Nephron progenitor cell (in vitro differentiated cells): ENCODE data around the gene RECQL.

Experiments used
- DNase-seq: peaks from one replicate; pipeline ENCODE4 v3.0.0; 2021
- H3K27ac Mint-ChIP-seq: 2 replicates; pipeline ENCODE4 v1.8.0; 2021; ENCODE audit warnings: mild to moderate bottlenecking, moderate library complexity, mixed read lengths
- H3K27me3 Mint-ChIP-seq: 2 replicates; pipeline ENCODE4 v1.8.0; 2021; ENCODE audit warnings: mild to moderate bottlenecking, low read depth, mixed read lengths; ENCODE audit not compliant: poor library complexity
- H3K36me3 Mint-ChIP-seq: 2 replicates; pipeline ENCODE4 v1.8.0; 2021; ENCODE audit warnings: low read depth, mixed read lengths
- H3K4me1 Mint-ChIP-seq: 2 replicates; pipeline ENCODE4 v1.8.0; 2021; ENCODE audit warnings: mixed read lengths
- H3K4me3 Mint-ChIP-seq: 2 replicates; pipeline ENCODE4 v1.8.0; 2021; ENCODE audit warnings: mild to moderate bottlenecking, moderate library complexity, mixed read lengths
- H3K9me3 Mint-ChIP-seq: 2 replicates; pipeline ENCODE4 v1.8.0; 2021; ENCODE audit warnings: mild to moderate bottlenecking, moderate library complexity, mixed read lengths
- TF ChIP-seq, protein P1 (sequence below): fragments of 200-600 bp; sonication (generic); IDR thresholded peaks from 2 replicates; pipeline ENCODE4 v1.5.0; 2021; ENCODE audit warnings: antibody characterized with exemption

RECQL gene

DNA sequence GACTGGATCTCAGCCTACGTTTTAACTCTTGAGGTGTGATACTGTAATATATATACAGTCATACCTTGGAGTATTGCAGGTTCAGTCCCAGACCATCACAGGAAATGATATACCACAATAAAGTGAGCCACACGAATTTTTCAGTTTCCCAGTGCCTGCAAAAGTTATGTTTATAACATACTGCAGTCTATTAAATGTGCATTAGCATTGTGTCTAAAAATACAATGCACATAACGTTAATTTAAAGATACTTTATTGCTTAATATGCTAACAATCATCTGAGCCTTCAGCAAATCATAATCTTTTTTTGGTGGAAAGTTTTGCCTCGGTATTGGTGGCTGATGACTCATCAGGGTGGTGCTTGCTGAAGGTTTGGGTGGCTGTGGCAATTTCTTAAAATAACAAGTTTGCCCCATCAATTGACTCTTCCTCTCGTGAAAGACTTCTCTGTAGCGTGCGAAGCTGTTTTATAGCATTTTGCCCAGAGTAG lies 45.1 kb downstream of the RECQL start:
- H3K9me3 Mint-ChIP-seq = no peaks in the 10 kb centered on the region
- TF ChIP-seq, protein P1, sequence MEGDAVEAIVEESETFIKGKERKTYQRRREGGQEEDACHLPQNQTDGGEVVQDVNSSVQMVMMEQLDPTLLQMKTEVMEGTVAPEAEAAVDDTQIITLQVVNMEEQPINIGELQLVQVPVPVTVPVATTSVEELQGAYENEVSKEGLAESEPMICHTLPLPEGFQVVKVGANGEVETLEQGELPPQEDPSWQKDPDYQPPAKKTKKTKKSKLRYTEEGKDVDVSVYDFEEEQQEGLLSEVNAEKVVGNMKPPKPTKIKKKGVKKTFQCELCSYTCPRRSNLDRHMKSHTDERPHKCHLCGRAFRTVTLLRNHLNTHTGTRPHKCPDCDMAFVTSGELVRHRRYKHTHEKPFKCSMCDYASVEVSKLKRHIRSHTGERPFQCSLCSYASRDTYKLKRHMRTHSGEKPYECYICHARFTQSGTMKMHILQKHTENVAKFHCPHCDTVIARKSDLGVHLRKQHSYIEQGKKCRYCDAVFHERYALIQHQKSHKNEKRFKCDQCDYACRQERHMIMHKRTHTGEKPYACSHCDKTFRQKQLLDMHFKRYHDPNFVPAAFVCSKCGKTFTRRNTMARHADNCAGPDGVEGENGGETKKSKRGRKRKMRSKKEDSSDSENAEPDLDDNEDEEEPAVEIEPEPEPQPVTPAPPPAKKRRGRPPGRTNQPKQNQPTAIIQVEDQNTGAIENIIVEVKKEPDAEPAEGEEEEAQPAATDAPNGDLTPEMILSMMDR = no peak

DNA sequence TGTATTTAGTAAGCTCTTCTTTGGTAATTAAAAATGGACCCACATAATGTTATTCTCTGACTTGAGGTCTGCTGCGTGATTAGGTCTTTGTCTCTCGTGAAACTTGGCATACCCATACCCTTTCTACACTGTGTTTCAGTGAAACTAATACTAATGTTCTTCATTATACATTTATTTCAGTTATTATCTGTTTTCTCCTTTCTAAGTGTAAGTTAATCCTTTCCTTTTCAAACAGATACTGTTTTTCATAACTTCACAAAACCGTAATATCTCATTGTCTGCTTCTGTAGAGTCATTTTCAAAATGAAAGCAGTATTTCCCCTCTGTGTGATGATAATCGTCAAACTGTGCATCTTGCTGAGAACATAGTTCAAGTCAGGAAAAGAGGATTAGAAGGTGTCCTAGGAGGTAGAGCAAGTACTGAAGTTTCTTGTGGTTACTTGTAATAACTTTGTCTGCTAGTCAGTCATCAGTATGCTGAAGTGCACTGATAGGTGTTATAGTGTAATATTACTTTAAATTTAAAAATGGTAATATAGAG lies 48.1 kb downstream of the RECQL start:
- no peaks in the 10 kb centered on the region for H3K27me3 Mint-ChIP-seq
- DNase-seq = no peak
- H3K27ac Mint-ChIP-seq = no peak overlapping the region
- peaks cover 33% of the 10 kb centered on the region for H3K36me3 Mint-ChIP-seq
- no peaks in the 10 kb centered on the region for H3K4me1 Mint-ChIP-seq
- TF ChIP-seq, protein P1 = no peak
- H3K4me3 Mint-ChIP-seq = no peak overlapping the region
- H3K9me3 Mint-ChIP-seq = no peaks in the 10 kb centered on the region

More for the DNA sequence above, 45.1 kb downstream of the RECQL start:
- H3K36me3 Mint-ChIP-seq = peaks cover 19% of the 10 kb centered on the region
- no peaks in the 10 kb centered on the region for H3K27me3 Mint-ChIP-seq
- H3K4me1 Mint-ChIP-seq = no peaks in the 10 kb centered on the region
- no peak for DNase-seq
- no peak overlapping the region for H3K4me3 Mint-ChIP-seq
- no peak overlapping the region for H3K27ac Mint-ChIP-seq

DNA sequence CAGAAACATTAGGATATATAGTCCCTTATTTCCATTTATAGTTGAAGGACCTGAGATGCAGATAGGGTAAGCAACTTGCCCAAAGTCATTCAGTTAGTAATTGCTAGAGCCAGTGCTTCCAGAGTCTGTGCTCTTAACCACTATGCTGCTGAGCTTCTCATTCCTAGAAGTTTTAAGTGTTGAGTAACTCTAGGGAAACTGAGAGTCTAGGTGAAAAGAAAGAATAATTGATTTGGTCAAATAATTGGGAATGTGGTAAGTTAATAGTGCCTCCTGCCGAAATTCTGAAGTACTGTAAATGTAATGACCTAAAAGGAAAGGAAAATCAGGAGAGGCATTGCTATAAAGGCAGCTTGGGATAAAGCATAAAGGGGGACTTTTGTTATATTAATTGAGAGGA lies 49.9 kb downstream of the RECQL start:
- Mint-ChIP-seq H3K4me1 (no peaks in the 10 kb centered on the region), H3K4me3 (no peak overlapping the region), H3K27ac (no peak overlapping the region), H3K36me3 (peaks cover 29% of the 10 kb centered on the region), H3K27me3 (no peaks in the 10 kb centered on the region), H3K9me3 (no peaks in the 10 kb centered on the region)
- DNase-seq = no peak
- TF ChIP-seq, protein P1 = peak; percentile 11

DNA sequence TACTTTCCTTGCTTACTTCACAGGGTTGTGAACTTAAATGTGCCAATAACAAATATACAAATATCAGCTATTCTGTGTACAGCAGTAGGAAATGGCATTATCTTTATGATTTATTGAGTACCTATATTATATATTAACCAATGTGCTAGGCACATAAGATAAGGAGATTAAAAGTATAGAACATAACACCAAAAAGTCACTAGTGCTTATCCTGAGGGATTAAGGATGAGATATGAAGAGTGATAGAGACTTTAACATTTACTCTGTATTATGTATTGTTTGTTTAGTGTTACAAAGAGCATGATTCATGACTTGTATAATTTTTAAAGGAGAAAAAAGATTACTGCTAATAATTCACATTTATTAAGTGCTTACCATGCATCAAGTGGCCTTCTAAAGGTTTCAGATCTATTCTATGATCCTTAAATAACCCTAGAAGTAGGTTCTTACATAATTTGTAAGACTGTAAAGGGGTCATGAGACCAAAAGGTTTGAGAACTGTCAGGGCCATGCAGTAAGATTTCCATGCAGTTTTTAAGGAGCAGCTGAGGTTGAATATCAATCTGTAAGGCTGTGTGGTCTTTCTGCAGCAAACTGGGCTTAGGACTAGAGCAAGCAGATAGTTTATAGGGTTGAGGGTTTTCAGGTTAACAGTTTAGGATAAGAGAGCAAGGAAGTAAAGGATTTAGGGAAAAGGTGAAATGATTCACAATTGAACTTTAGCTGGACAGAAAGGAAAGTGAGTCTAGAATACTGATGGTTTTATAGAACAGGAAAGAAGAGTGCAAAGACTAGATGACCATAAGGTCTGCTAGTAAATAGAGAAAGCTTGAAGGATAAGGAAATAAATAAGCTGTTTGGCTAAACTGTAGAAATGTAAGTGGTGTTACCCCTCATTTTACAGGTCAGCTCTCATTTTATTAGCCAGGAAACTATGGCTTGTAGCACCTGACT lies 57.0 kb downstream of the RECQL start:
- TF ChIP-seq, protein P1 = no peak
- no peaks in the 10 kb centered on the region for H3K27me3 Mint-ChIP-seq
- no peaks in the 10 kb centered on the region for H3K4me1 Mint-ChIP-seq
- H3K27ac Mint-ChIP-seq = no peak overlapping the region
- no peaks in the 10 kb centered on the region for H3K9me3 Mint-ChIP-seq
- H3K4me3 Mint-ChIP-seq = no peak overlapping the region
- DNase-seq = no peak
- H3K36me3 Mint-ChIP-seq = peaks cover 53% of the 10 kb centered on the region

DNA sequence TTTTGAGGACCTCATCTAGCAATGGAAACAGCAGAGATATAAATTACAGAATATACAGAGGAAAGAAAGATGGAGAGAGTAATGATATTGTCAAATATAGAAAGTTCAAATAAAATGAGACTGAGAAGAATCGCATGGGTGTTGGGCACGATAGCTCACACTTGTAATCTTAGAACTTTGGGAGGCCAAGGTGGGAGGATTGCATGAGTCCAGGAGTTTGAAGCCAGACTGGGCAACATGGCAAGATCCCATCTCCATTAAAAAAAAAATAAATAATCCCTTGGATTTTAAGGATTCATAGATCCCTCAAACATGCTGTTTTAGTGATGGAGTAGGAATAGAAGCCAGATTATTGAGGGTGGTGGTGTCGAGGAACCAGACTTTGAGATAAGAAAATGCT lies 62.1 kb downstream of the RECQL start:
- TF ChIP-seq, protein P1 = no peak
- Mint-ChIP-seq H3K36me3 (peaks cover 30% of the 10 kb centered on the region), H3K4me3 (no peak overlapping the region), H3K9me3 (no peaks in the 10 kb centered on the region), H3K4me1 (peaks cover 5% of the 10 kb centered on the region), H3K27ac (no peak overlapping the region), H3K27me3 (peaks cover 22% of the 10 kb centered on the region)
- DNase-seq = no peak
